DND-41 (cell line): ENCODE measurements around the gene CFAP77.

Experiments
- CTCF ChIP-seq: IDR thresholded peaks from 2 replicates; pipeline ENCODE4 v1.5.1; 2012; ENCODE audit warnings: borderline replicate concordance, low read length, moderate library complexity, mild to moderate bottlenecking; ENCODE audit not compliant: poor library complexity, severe bottlenecking; ENCODE audit errors: extremely low read depth
- EZH2 ChIP-seq: IDR thresholded peaks from 3 replicates; pipeline ENCODE4 v1.6.1; 2012; ENCODE audit warnings: borderline replicate concordance, low read depth, mild to moderate bottlenecking, moderate library complexity, low read length, inconsistent platforms; ENCODE audit not compliant: severe bottlenecking

GRCh38 chr9:132545578-132545977 is 135.6 kb downstream of the CFAP77 start:
- TF ChIP-seq EZH2: no peak
- TF ChIP-seq CTCF: no peak
